ENCODE results near the gene HECW1.
"Not testable (repeated sequence)": the region's sequence is repeated elsewhere in the genome, so short reads cannot be mapped to it uniquely, and the experiment has no call there.

HECW1 gene

GRCh38 chr7:43467846-43468245 is 355.4 kb downstream of the HECW1 start:
- no peak for DNase-seq (ENCODE audit: low spot score)

- DNase-seq (ENCODE audit: low spot score), result no peak
Observed at GRCh38 chr7:43469051-43469450, 356.6 kb downstream of the HECW1 start.

- DNase-seq (ENCODE audit: low spot score), result no peak
Observed at GRCh38 chr7:43470110-43470509, 357.7 kb downstream of the HECW1 start.

GRCh38 chr7:43475983-43476382 is 363.5 kb downstream of the HECW1 start:
- no peak for DNase-seq (ENCODE audit: low spot score)

GRCh38 chr7:43476896-43477295 is 364.4 kb downstream of the HECW1 start:
- DNase-seq (ENCODE audit: low spot score), result no peak

- DNase-seq (ENCODE audit: low spot score), result no peak
Observed at GRCh38 chr7:43479042-43479441, 366.6 kb downstream of the HECW1 start.

- DNase-seq (ENCODE audit: low spot score), result no peak
Observed at GRCh38 chr7:43479543-43479942, 367.1 kb downstream of the HECW1 start.

- DNase-seq (ENCODE audit: low spot score), result no peak
Observed at GRCh38 chr7:43480581-43480980, 368.1 kb downstream of the HECW1 start.

- no peak for DNase-seq (ENCODE audit: low spot score)
Observed at GRCh38 chr7:43481902-43482678, 369.6 kb downstream of the HECW1 start.

GRCh38 chr7:43482679-43483252 is 370.3 kb downstream of the HECW1 start:
- no peak for DNase-seq (ENCODE audit: low spot score)

- no peak for DNase-seq (ENCODE audit: low spot score)
Observed at GRCh38 chr7:43484678-43485395, 372.4 kb downstream of the HECW1 start.

- no peak for DNase-seq (ENCODE audit: low spot score)
Observed at GRCh38 chr7:43485580-43485979, 373.1 kb downstream of the HECW1 start.

- DNase-seq (ENCODE audit: low spot score), result not testable (repeated sequence)
Observed at GRCh38 chr7:43486008-43486407, 373.6 kb downstream of the HECW1 start.

- DNase-seq (ENCODE audit: low spot score), result no peak
Observed at GRCh38 chr7:43486634-43487033, 374.2 kb downstream of the HECW1 start.

- DNase-seq (ENCODE audit: low spot score), result no peak
Observed at GRCh38 chr7:43487731-43488073, 375.3 kb downstream of the HECW1 start.

- no peak for DNase-seq (ENCODE audit: low spot score)
Observed at GRCh38 chr7:43489257-43489656, 376.8 kb downstream of the HECW1 start.

GRCh38 chr7:43490016-43490415 is 377.6 kb downstream of the HECW1 start:
- no peak for DNase-seq (ENCODE audit: low spot score)

GRCh38 chr7:43491123-43491522 is 378.7 kb downstream of the HECW1 start:
- no peak for DNase-seq (ENCODE audit: low spot score)

GRCh38 chr7:43491984-43492383 is 379.5 kb downstream of the HECW1 start:
- no peak for DNase-seq (ENCODE audit: low spot score)

- DNase-seq (ENCODE audit: low spot score), result no peak
Observed at GRCh38 chr7:43492896-43493295, 380.4 kb downstream of the HECW1 start.

- DNase-seq (ENCODE audit: low spot score), result no peak
Observed at GRCh38 chr7:43495572-43495971, 383.1 kb downstream of the HECW1 start.

GRCh38 chr7:43496596-43496995 is 384.1 kb downstream of the HECW1 start:
- DNase-seq (ENCODE audit: low spot score), result no peak

- DNase-seq (ENCODE audit: low spot score), result no peak
Observed at GRCh38 chr7:43501870-43502269, 389.4 kb downstream of the HECW1 start.
